Heart left ventricle (tissue), 13 donors: Measurements from ENCODE around the gene L2HGDH.

Experiments used
- POLR2A ChIP-seq, 2 donors: fragments of 450-650 bp; IDR thresholded peaks; one replicate each; pipeline ENCODE4 v1.6.1; 2017; ENCODE audit warnings: antibody characterized with exemption in 2 of 2, mild to moderate bottlenecking in 2 of 2, moderate library complexity in 2 of 2
- TF ChIP-seq, protein P1 (sequence below), 12 donors: fragments of 200-600 bp; sonication (generic) in 4 of 12; IDR thresholded peaks; one replicate each; pipeline versions ENCODE4 v1.5.0 to v1.8.0; 2018 to 2022; ENCODE audit warnings: antibody characterized with exemption in 12 of 12, mild to moderate bottlenecking in 5 of 12
- donor health status: ischemic (EF 13 %, LVEDD 7.1; RV severe dilation, severe dysfunction).
- donor health status: DM: no; HTN: yes; CAD: no.
- donor health status: DM: no; HTN: no; CAD: no.
- donor health status: ischemic (EF 25% LVEDD 6.9; RV normal size, moderate dysfunction).
- donor health status: ischemic (EF 25% LVEDD 5.7; RV mildly dilated, moderate dysfunction).
- donor health status: ischemic (EF 35%, LVEDD 5.7; RV mildly dilated, moderate dysfunction).
- donor health status: nonischemic (EF 11% LVEDD 7.7; RV severe dilation, severe dysfunction).
- donor health status: DM: yes; HTN: yes; CAD: no.
- donor health status: PGD.
- donor health status: ischemic (EF 29% LVEDD 5.4; RV normal size, mild dysfunction).
- donor health status: nonischemic (EF 23%, LVEDD 6.1; RV moderate dilation, normal function).

DNA sequence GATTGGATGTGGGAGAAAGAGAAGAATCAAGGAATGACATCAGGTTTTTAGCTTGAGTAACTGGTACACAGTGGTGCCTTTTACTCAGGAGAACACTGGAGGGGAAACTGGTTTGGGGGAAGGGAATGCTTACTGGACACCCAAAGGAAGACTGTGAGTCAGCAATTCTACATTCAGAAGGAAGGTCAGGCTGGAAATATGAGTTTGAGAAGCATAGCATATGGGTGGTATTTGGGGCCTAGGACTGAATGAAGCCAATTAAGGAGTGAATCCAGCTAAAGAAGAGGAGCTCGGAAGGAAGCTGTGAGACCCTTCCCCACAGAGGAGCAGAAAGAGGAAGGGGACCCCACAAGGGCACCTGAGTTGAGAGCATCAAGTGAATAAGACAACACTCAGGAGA, 35.5 kb upstream of the L2HGDH start:
- TF ChIP-seq, protein P1, sequence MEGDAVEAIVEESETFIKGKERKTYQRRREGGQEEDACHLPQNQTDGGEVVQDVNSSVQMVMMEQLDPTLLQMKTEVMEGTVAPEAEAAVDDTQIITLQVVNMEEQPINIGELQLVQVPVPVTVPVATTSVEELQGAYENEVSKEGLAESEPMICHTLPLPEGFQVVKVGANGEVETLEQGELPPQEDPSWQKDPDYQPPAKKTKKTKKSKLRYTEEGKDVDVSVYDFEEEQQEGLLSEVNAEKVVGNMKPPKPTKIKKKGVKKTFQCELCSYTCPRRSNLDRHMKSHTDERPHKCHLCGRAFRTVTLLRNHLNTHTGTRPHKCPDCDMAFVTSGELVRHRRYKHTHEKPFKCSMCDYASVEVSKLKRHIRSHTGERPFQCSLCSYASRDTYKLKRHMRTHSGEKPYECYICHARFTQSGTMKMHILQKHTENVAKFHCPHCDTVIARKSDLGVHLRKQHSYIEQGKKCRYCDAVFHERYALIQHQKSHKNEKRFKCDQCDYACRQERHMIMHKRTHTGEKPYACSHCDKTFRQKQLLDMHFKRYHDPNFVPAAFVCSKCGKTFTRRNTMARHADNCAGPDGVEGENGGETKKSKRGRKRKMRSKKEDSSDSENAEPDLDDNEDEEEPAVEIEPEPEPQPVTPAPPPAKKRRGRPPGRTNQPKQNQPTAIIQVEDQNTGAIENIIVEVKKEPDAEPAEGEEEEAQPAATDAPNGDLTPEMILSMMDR (IDR thresholded peaks at IDR 0.05): no peak
- no peak for TF ChIP-seq POLR2A (IDR thresholded peaks at IDR 0.05)
